GM12891 (cell line): ENCODE results near the gene PCSK5.

ENCODE experiments used
- PAX5 ChIP-seq: IDR thresholded peaks from 2 replicates; pipeline ENCODE4 v1.6.1; 2011; ENCODE audit warnings: low read length, moderate library complexity, mild to moderate bottlenecking; ENCODE audit not compliant: insufficient read depth, severe bottlenecking
- POLR2A ChIP-seq: IDR thresholded peaks from 2 replicates; pipeline ENCODE4 v1.6.1; 2011; ENCODE audit warnings: low read depth, low read length, control low read depth
- POLR2AphosphoS5 ChIP-seq: IDR thresholded peaks from 2 replicates; pipeline ENCODE4 v1.6.1; 2011; ENCODE audit warnings: low read depth, low read length, control low read depth
- SPI1 ChIP-seq: IDR thresholded peaks from 2 replicates; pipeline ENCODE4 v1.6.1; 2011; ENCODE audit warnings: low read depth, low read length, control low read depth

- TF ChIP-seq POLR2A (no peak), PAX5 (no peak), POLR2AphosphoS5 (no peak), SPI1 (no peak)
Observed at GRCh38 chr9:76372336-76372735, 481.9 kb downstream of the PCSK5 start.
